K562 (cell line): ENCODE results near the gene COPB2. TPM values are rescaled to one million over a fixed set of nuclear protein-coding genes. Genes with fewer than 3 reads are reported as not detected.

Source experiments
- BRCA1 ChIP-seq, 2 experiments: fragments of 450-650 bp in 1 of 2; sonication (generic) in 1 of 2; formaldehyde crosslinking in 1 of 2; IDR thresholded peaks; 2 replicates each; pipeline versions ENCODE4 v1.5.0 to v1.6.1; 2017 to 2020; ENCODE audit warnings: mild to moderate bottlenecking in 1 of 2, missing genetic modification reagents in 1 of 2
- HNRNPUL1 ChIP-seq: fragments of 200-400 bp; formaldehyde crosslinking; IDR thresholded peaks from 2 replicates; pipeline ENCODE4 v1.6.1; 2017; ENCODE audit warnings: low read length
- MITF ChIP-seq: IDR thresholded peaks from 2 replicates; pipeline ENCODE4 v1.6.1; 2014; ENCODE audit warnings: antibody characterized with exemption
- NELFE ChIP-seq: IDR thresholded peaks from 2 replicates; pipeline ENCODE4 v1.6.1; 2011; ENCODE audit warnings: mild to moderate bottlenecking; ENCODE audit not compliant: insufficient read depth, insufficient read length
- NR0B1 ChIP-seq: fragments of 450-650 bp; IDR thresholded peaks from one replicate; pipeline ENCODE4 v1.6.1; 2018; ENCODE audit warnings: mild to moderate bottlenecking, moderate library complexity; ENCODE audit not compliant: partially characterized antibody
- PRPF4 ChIP-seq: fragments of 200-400 bp; formaldehyde crosslinking; IDR thresholded peaks from one replicate; pipeline ENCODE4 v1.6.1; 2017; ENCODE audit warnings: low read length, low read depth, mild to moderate bottlenecking; ENCODE audit not compliant: insufficient read depth, poor library complexity, severe bottlenecking
- RAD21 ChIP-seq, 2 experiments: fragments of 250-450 bp in 1 of 2; fragments of 450-650 bp in 1 of 2; sonication (Bioruptor Pico) in 1 of 2; formaldehyde crosslinking in 1 of 2; IDR thresholded peaks in 1 of 2; conservative IDR thresholded peaks in 1 of 2; 2 replicates each; pipeline versions ENCODE4 v1.4.0 to v1.8.0; 2020 to 2022; ENCODE audit warnings: mild to moderate bottlenecking in 2 of 2, moderate library complexity in 1 of 2
- RB1 ChIP-seq: fragments of 450-650 bp; IDR thresholded peaks from 2 replicates; pipeline ENCODE4 v1.6.1; 2017; ENCODE audit warnings: low read depth, mild to moderate bottlenecking
- SMC3 ChIP-seq: conservative IDR thresholded peaks from 2 replicates; pipeline ENCODE4 v1.6.1; 2011; ENCODE audit warnings: low read depth, low read length, improper control_type of control experiment; ENCODE audit not compliant: insufficient read depth
- STAT6 ChIP-seq: sonication (generic); formaldehyde crosslinking; IDR thresholded peaks from 2 replicates; pipeline ENCODE4 v1.8.1; 2023; ENCODE audit warnings: mild to moderate bottlenecking, missing genetic modification reagents
- ZBTB11 ChIP-seq, 3 experiments: fragments of 200-800 bp in 1 of 3; fragments of 250-450 bp in 1 of 3; fragments of 450-650 bp in 1 of 3; sonication (Bioruptor Pico) in 1 of 3; sonication (Bioruptor generic) in 1 of 3; formaldehyde crosslinking in 1 of 3; IDR thresholded peaks; 2 replicates each; pipeline versions ENCODE4 v1.6.1 to v1.8.0; 2016 to 2022; ENCODE audit warnings: mild to moderate bottlenecking in 2 of 3, missing genetic modification characterization in 2 of 3, missing compliant biosample characterization in 1 of 3, moderate library complexity in 1 of 3
- ZBTB12 ChIP-seq: fragments of 250-450 bp; sonication (Bioruptor Pico); IDR thresholded peaks from 2 replicates; pipeline ENCODE4 v1.4.0; 2020
- ZNF140 ChIP-seq: fragments of 250-450 bp; sonication (Bioruptor Pico); IDR thresholded peaks from 2 replicates; pipeline ENCODE4 v1.8.0; 2021; ENCODE audit warnings: moderate library complexity, mild to moderate bottlenecking, inconsistent platforms
- ZNF436 ChIP-seq: fragments of 250-450, 450-650 bp; sonication (Bioruptor Pico); formaldehyde crosslinking; IDR thresholded peaks from 2 replicates; pipeline ENCODE4 v1.7.0; 2020; ENCODE audit warnings: mild to moderate bottlenecking
- polyA plus RNA-seq, 8 experiments: library from polyadenylated mRNA; depleted of rRNA in 4 of 8; stranded (reverse) in 5 of 8; unstranded in 3 of 8; fragments of >200 nt; fragmentation: Nextera tagmentation in 2 of 8; fragmentation: Illumina TruSeq in 1 of 8; extraction: Ambion mirVana in 2 of 8; extraction: Trizol in 1 of 8; gene quantifications; 2 replicates each; pipeline versions ENCODE4 v1.2.1 to v1.2.3, GENCODE V29; 2011 to 2014; ENCODE audit warnings: inconsistent platforms in 1 of 8, missing spikeins in 1 of 8
- total RNA-seq, 7 experiments: library from RNA; depleted of rRNA in 6 of 7; stranded (reverse); fragments of >200 nt in 6 of 7; fragmentation: Illumina TruSeq in 2 of 7; extraction: Trizol in 2 of 7; gene quantifications; 2 replicates each; pipeline versions ENCODE4 v1.2.1 to v1.2.3, GENCODE V29; 2011 to 2021; ENCODE audit warnings: low replicate concordance in 1 of 7

Gene COPB2
- total and polyA plus RNA-seq, 9 of the 15 experiments (the other 6 are each of a cell fraction or from before 2014, with no cell fraction given), result 64.3 to 189 (median 130) TPM

- no peak for TF ChIP-seq ZBTB12
- no peak for TF ChIP-seq STAT6
- no peak for TF ChIP-seq PRPF4
- TF ChIP-seq NELFE, result no peak
- TF ChIP-seq RAD21 (CRISPR knock-in tag; conservative IDR thresholded peaks at IDR 0.05 in 1 of 2, IDR thresholded peaks at IDR 0.05 in 1 of 2), result no peak
- TF ChIP-seq BRCA1 (IDR thresholded peaks at IDR 0.05), result no peak
- no peak for TF ChIP-seq BRCA1 (CRISPR knock-in tag; IDR thresholded peaks at IDR 0.05)
- peak; percentile 89 to 98 (median 90); a peak in 5 of 6 replicates for TF ChIP-seq ZBTB11 (CRISPR knock-in tag; IDR thresholded peaks at IDR 0.05)
- no peak for TF ChIP-seq MITF
- peak; percentile 27; the same call in 1 of the 2 replicates for TF ChIP-seq RB1
- no peak for TF ChIP-seq SMC3
- TF ChIP-seq ZNF436, result no peak
- TF ChIP-seq HNRNPUL1, result no peak
- no peak for TF ChIP-seq NR0B1
- TF ChIP-seq ZNF140 (CRISPR knock-in tag), result no peak
Observed at GRCh38 chr3:139343895-139344856, 45.3 kb downstream of the COPB2 start, which contains the start of gene MRPS22 (continued).
